ENCODE data around the gene CACNA1B. TPM values are rescaled to one million over a fixed set of nuclear protein-coding genes. Genes with fewer than 3 reads are reported as not detected.

Gene CACNA1B
- total RNA-seq, 5 donors from 2014 or later (not counting 1 experiment from before 2014, with no cell fraction given): 0.03 to 0.09 (median 0.03) TPM; not detected in 2

GRCh38 chr9:137989999-137990715 lies 112.6 kb downstream of the CACNA1B start:
- Mint-ChIP-seq H3K9me3 (no peaks in the 10 kb centered on the region), H3K27me3 (peaks cover 40 to 63% of the 10 kb centered on the region in 2 donors), H3K4me3 (no peak overlapping the region), H3K4me1 (peaks cover 2 to 19% (median 11%) of the 10 kb centered on the region in 3 donors), H3K36me3 (no peaks in the 10 kb centered on the region), H3K27ac (no peak overlapping the region)
- no peak for ATAC-seq (replicated peaks in 1 of 4)
- CTCF ChIA-PET: no interaction called here
- Histone ChIP-seq H3K4me3 (ENCODE audit: control insufficient read depth in 1 of 2, extremely low read depth in 1 of 2, low read length in 1 of 2) (no peak overlapping the region), H3K9me3 (no peaks in the 10 kb centered on the region), H3K4me1 (ENCODE audit: control insufficient read depth in 1 of 2, extremely low read depth in 1 of 2, insufficient read depth in 2 of 2, low read length in 2 of 2) (no peaks in the 10 kb centered on the region), H3K27ac (ENCODE audit: low read length) (no peak overlapping the region), H3K27me3 (replicated peaks in 1 of 2; ENCODE audit: control insufficient read depth in 2 of 2, extremely low read depth in 1 of 2, insufficient read depth in 2 of 2, low read length in 1 of 2) (peaks cover 0 to 46% of the 10 kb centered on the region in 2 experiments), H3K36me3 (ENCODE audit: control insufficient read depth in 2 of 2, extremely low read depth in 1 of 2, insufficient read depth in 1 of 2, low read length in 1 of 2) (no peaks in the 10 kb centered on the region)
- POLR2A ChIA-PET: no interaction called here
- WGBS (ENCODE audit: insufficient coverage): 86% methylated on average over 8 of the region's 8 CpGs
- DNase-seq: peak in 1 of 35 experiments; percentile 12

- DNase-seq: peak in 1 of 35 experiments; percentile 14
- no peak overlapping the region for H3K4me3 Mint-ChIP-seq
- POLR2A ChIA-PET: no interaction called here
Measured at GRCh38 chr9:138003485-138004190, 126.1 kb downstream of the CACNA1B start.

GRCh38 chr9:138006576-138007233 lies 129.1 kb downstream of the CACNA1B start:
- ChIA-PET POLR2A (no interaction called here), CTCF (no interaction called here)
- peak in 1 of 35 experiments; percentile 17 for DNase-seq
- Mint-ChIP-seq H3K9me3 (no peaks in the 10 kb centered on the region), H3K27me3 (peaks cover 4 to 8% of the 10 kb centered on the region in 2 donors), H3K36me3 (no peaks in the 10 kb centered on the region), H3K4me1 (no peaks in the 10 kb centered on the region), H3K27ac (no peak overlapping the region), H3K4me3 (no peak overlapping the region)
- Histone ChIP-seq H3K27me3 (replicated peaks in 1 of 2; ENCODE audit: control insufficient read depth in 2 of 2, extremely low read depth in 1 of 2, insufficient read depth in 2 of 2, low read length in 1 of 2) (peaks cover 0 to 5% of the 10 kb centered on the region in 2 experiments), H3K27ac (ENCODE audit: low read length) (no peak overlapping the region), H3K36me3 (ENCODE audit: control insufficient read depth in 2 of 2, extremely low read depth in 1 of 2, insufficient read depth in 1 of 2, low read length in 1 of 2) (no peaks in the 10 kb centered on the region), H3K4me3 (ENCODE audit: control insufficient read depth in 1 of 2, extremely low read depth in 1 of 2, low read length in 1 of 2) (no peak overlapping the region), H3K4me1 (ENCODE audit: control insufficient read depth in 1 of 2, extremely low read depth in 1 of 2, insufficient read depth in 2 of 2, low read length in 2 of 2) (no peaks in the 10 kb centered on the region), H3K9me3 (no peaks in the 10 kb centered on the region)
- ATAC-seq (replicated peaks in 1 of 4): no peak
- WGBS (ENCODE audit: insufficient coverage): 87% methylated on average over 13 of the region's 25 CpGs

More at GRCh38 chr9:138003485-138004190, 126.1 kb downstream of the CACNA1B start:
- Histone ChIP-seq H3K36me3 (ENCODE audit: control insufficient read depth in 2 of 2, extremely low read depth in 1 of 2, insufficient read depth in 1 of 2, low read length in 1 of 2) (no peaks in the 10 kb centered on the region), H3K4me3 (ENCODE audit: control insufficient read depth in 1 of 2, extremely low read depth in 1 of 2, low read length in 1 of 2) (no peak overlapping the region), H3K27ac (ENCODE audit: low read length) (no peak overlapping the region), H3K4me1 (ENCODE audit: control insufficient read depth in 1 of 2, extremely low read depth in 1 of 2, insufficient read depth in 2 of 2, low read length in 2 of 2) (no peaks in the 10 kb centered on the region), H3K27me3 (replicated peaks in 1 of 2; ENCODE audit: control insufficient read depth in 2 of 2, extremely low read depth in 1 of 2, insufficient read depth in 2 of 2, low read length in 1 of 2) (no peaks in the 10 kb centered on the region), H3K9me3 (no peaks in the 10 kb centered on the region)
- CTCF ChIA-PET: no interaction called here
- Mint-ChIP-seq H3K9me3 (no peaks in the 10 kb centered on the region), H3K27me3 (peaks cover 9 to 15% of the 10 kb centered on the region in 2 donors), H3K4me1 (no peaks in the 10 kb centered on the region), H3K36me3 (no peaks in the 10 kb centered on the region), H3K27ac (no peak overlapping the region)
- 86% methylated on average over 10 of the region's 13 CpGs for WGBS (ENCODE audit: insufficient coverage)
- ATAC-seq (replicated peaks in 1 of 4): no peak

GRCh38 chr9:138007566-138007917 lies 130.0 kb downstream of the CACNA1B start:
- peaks cover 0 to 5% of the 10 kb centered on the region in 2 experiments for H3K27me3 ChIP-seq (replicated peaks in 1 of 2; ENCODE audit: control insufficient read depth in 2 of 2, extremely low read depth in 1 of 2, insufficient read depth in 2 of 2, low read length in 1 of 2)
- POLR2A ChIA-PET: no interaction called here
- no peak overlapping the region for H3K27ac ChIP-seq (ENCODE audit: low read length)
- Mint-ChIP-seq H3K27me3 (peaks cover 4% of the 10 kb centered on the region in 2 donors), H3K4me1 (no peaks in the 10 kb centered on the region), H3K36me3 (no peaks in the 10 kb centered on the region), H3K27ac (no peak overlapping the region), H3K4me3 (no peak overlapping the region), H3K9me3 (no peaks in the 10 kb centered on the region)
- no peaks in the 10 kb centered on the region for H3K36me3 ChIP-seq (ENCODE audit: control insufficient read depth in 2 of 2, extremely low read depth in 1 of 2, insufficient read depth in 1 of 2, low read length in 1 of 2)
- DNase-seq (no peak), ATAC-seq (replicated peaks in 1 of 4) (no peak)
- 83% methylated on average over 9 of the region's 9 CpGs for WGBS (ENCODE audit: insufficient coverage)
- H3K9me3 ChIP-seq: no peaks in the 10 kb centered on the region
- H3K4me3 ChIP-seq (ENCODE audit: control insufficient read depth in 1 of 2, extremely low read depth in 1 of 2, low read length in 1 of 2): no peak overlapping the region
- CTCF ChIA-PET: no interaction called here
- H3K4me1 ChIP-seq (ENCODE audit: control insufficient read depth in 1 of 2, extremely low read depth in 1 of 2, insufficient read depth in 2 of 2, low read length in 2 of 2): no peaks in the 10 kb centered on the region

DNA sequence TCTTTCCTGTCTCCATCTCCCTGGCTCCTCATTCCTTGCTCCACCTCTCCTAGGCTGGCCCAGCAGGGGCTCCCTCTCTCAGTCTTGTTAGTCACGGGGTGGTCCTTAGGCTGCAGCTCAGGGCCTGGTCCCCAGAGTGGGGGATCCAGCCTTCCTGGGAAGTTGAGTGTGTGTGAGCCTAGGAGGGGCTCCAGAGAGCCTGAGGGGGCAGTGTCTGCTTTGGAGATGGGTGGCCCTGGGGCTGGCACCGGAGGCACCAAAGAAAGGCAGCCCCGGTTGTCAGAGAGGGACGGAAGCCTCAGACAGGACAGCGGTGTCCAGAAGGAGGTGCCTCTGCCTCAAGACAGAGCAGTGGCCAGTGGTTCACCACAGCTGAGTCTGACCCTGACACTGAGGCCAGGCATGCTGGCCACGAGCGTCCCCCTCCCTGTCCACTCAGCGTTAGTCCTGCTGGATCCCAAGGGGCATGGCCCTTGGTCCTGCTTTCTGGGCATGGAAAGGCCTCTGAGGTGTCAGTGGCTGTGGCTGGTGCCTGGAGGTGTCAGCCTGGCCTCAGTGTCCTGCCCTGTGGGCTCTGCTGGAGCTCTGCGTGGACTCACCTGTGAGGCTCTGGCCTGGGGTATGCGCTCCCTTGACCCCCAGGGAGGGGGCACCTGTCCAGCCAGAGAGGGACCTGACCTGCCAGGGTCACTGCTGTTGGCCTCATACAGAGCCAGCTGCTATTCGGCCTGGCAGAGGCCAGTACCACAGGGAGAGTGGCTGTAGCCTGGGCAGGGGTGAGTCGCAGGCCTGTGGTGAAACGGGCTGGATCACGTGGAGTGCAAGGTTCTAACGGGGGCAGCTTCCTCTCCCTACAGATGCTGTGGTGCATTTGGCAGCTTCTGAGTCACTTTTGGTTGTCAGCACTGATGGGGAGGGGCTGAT lies 130.6 kb downstream of the CACNA1B start:
- Histone ChIP-seq H3K9me3 (no peaks in the 10 kb centered on the region), H3K36me3 (ENCODE audit: control insufficient read depth in 2 of 2, extremely low read depth in 1 of 2, insufficient read depth in 1 of 2, low read length in 1 of 2) (no peaks in the 10 kb centered on the region), H3K27ac (ENCODE audit: low read length) (no peak overlapping the region), H3K4me1 (ENCODE audit: control insufficient read depth in 1 of 2, extremely low read depth in 1 of 2, insufficient read depth in 2 of 2, low read length in 2 of 2) (no peaks in the 10 kb centered on the region), H3K27me3 (replicated peaks in 1 of 2; ENCODE audit: control insufficient read depth in 2 of 2, extremely low read depth in 1 of 2, insufficient read depth in 2 of 2, low read length in 1 of 2) (peaks cover 0 to 5% of the 10 kb centered on the region in 2 experiments), H3K4me3 (ENCODE audit: control insufficient read depth in 1 of 2, extremely low read depth in 1 of 2, low read length in 1 of 2) (no peak overlapping the region)
- Mint-ChIP-seq H3K27ac (no peak overlapping the region), H3K36me3 (no peaks in the 10 kb centered on the region), H3K4me1 (no peaks in the 10 kb centered on the region), H3K4me3 (no peak overlapping the region), H3K9me3 (no peaks in the 10 kb centered on the region), H3K27me3 (peaks cover 4% of the 10 kb centered on the region in 2 donors)
- 89% methylated on average over 7 of the region's 15 CpGs for WGBS (ENCODE audit: insufficient coverage)
- ChIA-PET POLR2A (no interaction called here), CTCF (no interaction called here)
- DNase-seq: peak in 1 of 35 experiments; percentile 21
- no peak for ATAC-seq (replicated peaks in 1 of 4)

Measured in T-cell (primary cell).